ENCODE results near the gene ZFP36L1. TPM values are rescaled to one million over a fixed set of nuclear protein-coding genes. Genes with fewer than 3 reads are reported as not detected.

Gene ZFP36L1
- total RNA-seq, 1 donor from 2014 or later, result 199 TPM

DNA sequence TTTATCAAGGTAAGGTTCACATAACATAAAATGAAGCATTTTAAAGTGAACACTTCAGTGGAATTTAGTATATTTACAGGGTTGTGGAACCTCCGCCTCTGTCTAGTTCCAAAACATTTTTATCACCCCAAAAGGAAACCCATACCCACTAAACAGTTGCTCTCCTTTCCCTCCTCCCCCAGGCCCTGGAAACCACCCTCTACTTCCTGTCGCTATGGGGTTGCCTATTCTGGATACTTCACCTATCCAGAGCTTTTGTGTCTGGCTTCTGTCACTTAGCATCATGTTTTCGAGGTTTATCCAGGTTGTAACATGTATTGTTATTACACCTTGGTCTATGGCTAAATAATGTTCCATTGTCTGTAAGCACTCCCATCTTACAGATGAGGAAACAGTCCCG, 27.7 kb upstream of the ZFP36L1 start:
- no peak for ATAC-seq
- H3K4me1 ChIP-seq, result peaks cover 32% of the 10 kb centered on the region

DNA sequence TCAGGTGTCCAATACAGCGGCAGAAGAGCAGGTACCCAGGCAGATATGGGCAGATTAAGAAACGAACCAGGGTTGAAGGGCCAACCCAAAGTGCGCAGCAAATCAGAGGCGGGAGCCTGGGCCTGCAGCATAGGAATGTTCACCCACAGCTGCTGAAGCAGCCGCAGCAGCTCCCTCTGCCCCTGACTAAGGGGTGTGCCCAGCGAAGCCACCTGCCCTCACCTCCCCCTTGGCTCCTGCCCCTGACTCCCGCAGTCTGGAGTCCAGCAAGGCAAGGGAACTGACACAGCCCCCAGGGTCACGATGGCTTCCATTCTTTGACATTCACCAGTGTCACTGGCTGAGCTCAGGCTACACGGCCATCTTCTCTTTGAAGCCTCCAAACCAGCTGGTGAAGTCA, 27.3 kb upstream of the ZFP36L1 start:
- Histone ChIP-seq H3K27ac (peak overlapping the region; percentile 44), H3K4me1 (peaks cover 36% of the 10 kb centered on the region), H3K9me3 (no peaks in the 10 kb centered on the region), H3K4me3 (no peak overlapping the region), H3K36me3 (no peaks in the 10 kb centered on the region), H3K27me3 (ENCODE audit: low read depth) (no peaks in the 10 kb centered on the region)
- ATAC-seq (no peak), DNase-seq (no peak)
- TF ChIP-seq, protein P1, sequence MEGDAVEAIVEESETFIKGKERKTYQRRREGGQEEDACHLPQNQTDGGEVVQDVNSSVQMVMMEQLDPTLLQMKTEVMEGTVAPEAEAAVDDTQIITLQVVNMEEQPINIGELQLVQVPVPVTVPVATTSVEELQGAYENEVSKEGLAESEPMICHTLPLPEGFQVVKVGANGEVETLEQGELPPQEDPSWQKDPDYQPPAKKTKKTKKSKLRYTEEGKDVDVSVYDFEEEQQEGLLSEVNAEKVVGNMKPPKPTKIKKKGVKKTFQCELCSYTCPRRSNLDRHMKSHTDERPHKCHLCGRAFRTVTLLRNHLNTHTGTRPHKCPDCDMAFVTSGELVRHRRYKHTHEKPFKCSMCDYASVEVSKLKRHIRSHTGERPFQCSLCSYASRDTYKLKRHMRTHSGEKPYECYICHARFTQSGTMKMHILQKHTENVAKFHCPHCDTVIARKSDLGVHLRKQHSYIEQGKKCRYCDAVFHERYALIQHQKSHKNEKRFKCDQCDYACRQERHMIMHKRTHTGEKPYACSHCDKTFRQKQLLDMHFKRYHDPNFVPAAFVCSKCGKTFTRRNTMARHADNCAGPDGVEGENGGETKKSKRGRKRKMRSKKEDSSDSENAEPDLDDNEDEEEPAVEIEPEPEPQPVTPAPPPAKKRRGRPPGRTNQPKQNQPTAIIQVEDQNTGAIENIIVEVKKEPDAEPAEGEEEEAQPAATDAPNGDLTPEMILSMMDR (IDR thresholded peaks at IDR 0.05), result no peak
- intact Hi-C loops (cut with DNase I), result no loop called here

More for the DNA sequence above, 27.7 kb upstream of the ZFP36L1 start:
- H3K36me3 ChIP-seq, result no peaks in the 10 kb centered on the region
- H3K9me3 ChIP-seq, result no peaks in the 10 kb centered on the region
- H3K27ac ChIP-seq, result no peak overlapping the region
- DNase-seq, result no peak
- no peaks in the 10 kb centered on the region for H3K27me3 ChIP-seq (ENCODE audit: low read depth)
- no peak overlapping the region for H3K4me3 ChIP-seq
- intact Hi-C loops (cut with DNase I), result no loop called here
- TF ChIP-seq, protein P1 (IDR thresholded peaks at IDR 0.05), result no peak

DNA sequence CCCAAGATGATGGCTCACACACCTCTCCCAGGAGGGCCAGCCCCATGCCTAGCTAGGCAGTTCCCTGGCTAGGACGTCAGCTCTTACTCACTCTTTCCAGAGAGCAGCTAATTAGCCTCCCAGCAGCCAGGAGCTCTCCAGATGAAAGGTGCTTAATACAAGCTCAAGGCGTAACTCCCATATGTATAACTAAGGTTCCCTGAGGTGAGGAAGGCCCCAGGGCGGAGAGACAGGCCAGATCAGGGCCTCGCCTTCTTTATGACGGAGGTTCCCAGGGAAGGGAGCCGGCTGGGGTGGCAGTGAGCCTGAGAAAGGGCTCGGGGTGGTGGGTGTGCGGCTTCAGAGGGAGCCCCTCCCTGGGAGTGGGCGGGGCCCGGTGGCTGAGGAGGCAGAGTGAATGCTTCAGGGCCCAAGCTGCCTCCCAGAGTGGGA, 26.4 kb upstream of the ZFP36L1 start:
- Histone ChIP-seq H3K27me3 (ENCODE audit: low read depth) (no peaks in the 10 kb centered on the region), H3K9me3 (no peaks in the 10 kb centered on the region), H3K36me3 (no peaks in the 10 kb centered on the region), H3K4me3 (no peak overlapping the region), H3K27ac (peak overlapping the region; percentile 44), H3K4me1 (peaks cover 37% of the 10 kb centered on the region)
- DNase-seq, result no peak
- ATAC-seq, result peak; percentile 8 to 51
- TF ChIP-seq, protein P1 (IDR thresholded peaks at IDR 0.05), result no peak
- intact Hi-C loops (cut with DNase I), result no loop called here

DNA sequence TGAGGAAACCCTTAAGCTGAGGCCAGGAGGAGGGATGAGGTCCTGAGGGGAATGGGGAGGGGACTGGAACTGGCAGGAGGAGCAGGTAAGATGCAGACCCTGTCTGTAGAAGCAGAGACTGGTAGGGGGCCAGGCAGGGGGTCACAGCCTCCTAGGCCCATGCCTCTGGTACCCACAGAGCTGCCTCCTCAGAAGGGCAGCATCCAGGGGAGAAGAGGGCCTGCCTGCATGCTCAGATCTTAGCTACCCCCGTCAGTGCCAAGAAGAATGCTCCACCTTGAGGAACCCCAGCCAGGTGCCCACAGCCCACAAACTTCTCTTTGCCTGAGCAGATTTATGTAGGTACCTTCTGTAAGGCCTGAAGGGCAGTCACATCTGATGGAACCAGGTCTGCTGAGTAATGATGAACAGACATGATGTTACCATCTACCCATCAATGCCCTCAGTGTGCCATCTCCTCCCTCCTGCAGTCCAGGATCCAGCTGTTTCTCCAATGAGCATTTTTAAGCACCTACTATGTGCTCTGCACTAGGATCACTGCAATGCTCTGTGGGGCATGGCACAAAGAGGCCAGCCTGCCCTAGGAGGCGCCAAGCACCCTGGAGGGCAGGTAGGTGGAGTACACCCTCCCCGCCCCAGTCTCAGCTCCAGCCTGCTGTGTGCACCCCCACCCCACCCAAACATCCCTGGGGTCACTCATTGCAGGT, 24.8 kb upstream of the ZFP36L1 start:
- TF ChIP-seq, protein P1 (IDR thresholded peaks at IDR 0.05), result no peak
- no peak for ATAC-seq
- peaks cover 53% of the 10 kb centered on the region for H3K4me1 ChIP-seq
- DNase-seq, result no peak
- no peak overlapping the region for H3K27ac ChIP-seq
- no peaks in the 10 kb centered on the region for H3K36me3 ChIP-seq
- intact Hi-C loops (cut with DNase I), result no loop called here
- H3K9me3 ChIP-seq, result no peaks in the 10 kb centered on the region
- no peaks in the 10 kb centered on the region for H3K27me3 ChIP-seq (ENCODE audit: low read depth)
- no peak overlapping the region for H3K4me3 ChIP-seq

DNA sequence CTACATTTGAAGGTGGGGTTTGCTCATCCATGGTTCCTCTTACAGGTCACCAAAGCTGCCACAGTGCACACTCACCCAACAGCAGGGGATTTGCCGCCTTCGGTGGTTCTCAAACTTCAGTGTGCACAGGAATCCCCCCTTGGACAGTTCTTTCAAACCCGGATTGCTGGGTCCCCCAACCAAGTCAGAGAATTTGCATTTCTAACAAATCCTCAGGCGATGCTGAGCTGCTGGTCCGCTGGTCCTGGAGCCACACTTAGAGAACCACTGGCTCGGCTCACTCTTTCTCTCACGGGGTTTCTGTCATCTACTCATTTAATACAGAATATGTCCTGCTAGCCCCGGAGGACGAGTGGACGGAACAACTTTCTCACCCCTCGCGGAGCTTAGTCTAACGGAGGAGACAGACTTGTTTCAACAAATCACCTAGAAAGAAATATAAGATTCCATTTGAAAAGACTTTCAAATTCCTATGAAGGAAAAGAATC, 24.1 kb upstream of the ZFP36L1 start:
- intact Hi-C loops (cut with DNase I), result no loop called here
- ATAC-seq (no peak), DNase-seq (no peak)
- TF ChIP-seq, protein P1 (IDR thresholded peaks at IDR 0.05), result no peak
- Histone ChIP-seq H3K4me1 (peaks cover 59% of the 10 kb centered on the region), H3K4me3 (peak overlapping the region; percentile 62), H3K9me3 (no peaks in the 10 kb centered on the region), H3K27ac (peak overlapping the region; percentile 100), H3K36me3 (no peaks in the 10 kb centered on the region), H3K27me3 (ENCODE audit: low read depth) (no peaks in the 10 kb centered on the region)

All from lower lobe of right lung (tissue), 2 donors.